Stimulated activated CD8-positive, alpha-beta memory T cell treated with anti-CD3 and anti-CD28 coated beads, Interleukin-15, amount 100 ng/mL, for 24 hours (primary cell): ENCODE measurements around the gene RBCK1.
A peak's percentile ranks its signal among the peaks of the same experiment; 100 is the strongest.
"Not testable (repeated sequence)": the region's sequence is repeated elsewhere in the genome, so short reads cannot be mapped to it uniquely, and the experiment has no call there.

ENCODE experiments used
- DNase-seq: peaks from one replicate; pipeline ENCODE4 v3.0.0-alpha.2; 2020; ENCODE audit warnings: low read depth

RBCK1 gene

DNA sequence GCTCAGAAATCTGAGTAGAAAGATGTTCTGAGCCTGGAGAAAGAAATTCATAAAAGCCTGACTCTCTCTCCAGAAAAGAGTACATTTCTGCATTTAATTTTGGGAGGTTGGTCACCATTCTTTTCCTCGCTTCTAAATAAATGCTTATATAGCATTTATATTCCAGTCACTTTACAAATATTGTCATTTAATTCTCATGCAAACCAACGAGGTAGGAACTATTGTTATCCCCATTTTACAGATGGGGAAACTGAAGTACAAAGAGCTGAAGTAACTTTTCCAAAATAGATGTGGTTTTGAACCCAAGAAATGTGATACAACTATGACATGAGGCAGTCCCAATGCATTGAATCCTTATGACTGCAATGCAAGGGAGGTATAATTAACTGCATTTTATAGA lies 32.0 kb upstream of the RBCK1 start:
- DNase-seq, result no peak

DNA sequence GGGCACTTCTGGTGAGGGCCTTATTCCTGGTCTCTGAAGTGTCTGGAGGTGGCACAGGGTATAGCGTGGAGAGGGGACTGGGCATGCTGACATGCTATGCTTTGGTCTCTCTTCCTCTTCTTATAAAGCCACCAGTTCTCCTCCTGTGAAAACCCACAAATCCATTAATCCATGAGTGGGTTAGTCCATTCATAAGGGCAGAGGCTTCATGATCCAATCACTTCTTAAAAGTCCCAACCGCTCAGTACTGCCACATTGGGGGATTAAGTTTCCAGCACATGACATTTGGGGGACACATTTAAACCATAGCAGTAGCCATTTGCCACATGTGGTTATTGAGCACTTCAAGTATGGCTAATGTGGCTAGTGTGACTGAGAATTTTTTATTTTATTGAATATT lies 31.3 kb upstream of the RBCK1 start:
- no peak for DNase-seq

DNA sequence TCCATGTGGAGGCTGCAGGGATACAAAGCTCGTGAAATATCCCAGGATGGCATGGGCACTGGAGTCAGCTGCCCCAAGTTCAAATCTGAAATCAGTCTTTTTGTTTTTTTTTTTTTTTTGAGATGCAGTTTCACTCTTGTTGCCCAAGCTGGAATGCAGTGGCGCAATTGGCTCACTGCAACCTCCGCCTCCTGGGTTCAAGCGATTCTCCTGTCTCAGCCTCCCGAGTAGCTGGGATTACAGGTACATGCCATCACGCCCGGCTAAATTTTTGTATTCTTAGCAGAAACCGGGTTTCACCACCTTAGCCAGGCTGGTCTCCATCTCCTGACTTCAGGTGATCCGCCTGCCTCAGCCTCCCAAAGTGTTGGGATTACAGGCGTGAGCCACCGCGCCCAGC lies 30.5 kb upstream of the RBCK1 start:
- DNase-seq, result not testable (repeated sequence)

DNA sequence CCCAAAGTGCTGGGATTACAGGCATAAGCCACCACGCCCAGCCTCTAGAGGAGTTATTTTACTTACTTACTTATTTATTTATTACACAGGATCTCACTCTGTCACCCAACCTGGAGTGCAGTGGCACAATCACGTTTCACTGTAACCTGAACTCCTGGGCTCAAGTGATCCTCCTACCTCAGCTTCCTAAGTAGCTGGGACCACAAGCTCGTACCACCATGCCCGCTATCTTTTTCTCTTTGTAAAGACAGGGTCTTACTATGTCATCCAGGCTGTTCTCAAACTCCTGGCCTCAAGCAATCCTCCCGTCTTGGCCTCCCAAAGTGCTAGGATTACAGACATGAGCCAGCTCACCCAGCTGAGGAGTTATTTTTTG lies 29.1 kb upstream of the RBCK1 start:
- no peak for DNase-seq

DNA sequence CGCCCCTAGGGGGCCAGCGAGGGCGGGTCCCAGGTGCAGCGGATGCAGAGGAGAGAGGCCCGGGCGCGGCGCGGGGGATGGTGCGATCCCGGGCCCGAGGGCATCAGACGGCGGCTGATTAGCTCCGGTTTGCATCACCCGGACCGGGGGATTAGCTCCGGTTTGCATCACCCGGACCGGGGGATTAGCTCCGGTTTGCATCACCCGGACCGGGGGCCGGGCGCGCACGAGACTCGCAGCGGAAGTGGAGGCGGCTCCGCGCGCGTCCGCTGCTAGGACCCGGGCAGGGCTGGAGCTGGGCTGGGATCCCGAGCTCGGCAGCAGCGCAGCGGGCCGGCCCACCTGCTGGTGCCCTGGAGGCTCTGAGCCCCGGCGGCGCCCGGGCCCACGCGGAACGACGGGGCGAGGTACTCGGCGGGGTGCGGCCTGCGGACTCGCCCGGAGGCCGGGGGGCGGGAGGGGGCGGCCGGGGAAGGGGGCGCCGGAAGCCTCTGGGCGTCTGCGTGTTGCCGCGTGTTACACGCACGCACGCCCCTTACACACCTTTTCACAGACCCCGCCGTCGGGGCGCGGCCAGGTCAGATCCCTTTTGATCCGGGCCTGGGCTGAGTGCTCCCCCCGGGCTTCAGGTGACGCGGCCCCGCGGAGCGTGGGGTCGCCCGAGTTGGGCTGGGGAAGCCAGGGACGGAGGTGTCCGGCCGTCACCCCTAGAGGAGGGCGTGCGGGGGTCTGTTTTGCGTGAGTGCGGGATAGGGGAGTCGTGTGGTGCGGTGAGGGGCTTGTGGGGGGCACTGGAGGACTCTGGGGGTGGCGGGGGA lies 27.1 kb upstream of the RBCK1 start:
- DNase-seq, result peak; percentile 46

DNA sequence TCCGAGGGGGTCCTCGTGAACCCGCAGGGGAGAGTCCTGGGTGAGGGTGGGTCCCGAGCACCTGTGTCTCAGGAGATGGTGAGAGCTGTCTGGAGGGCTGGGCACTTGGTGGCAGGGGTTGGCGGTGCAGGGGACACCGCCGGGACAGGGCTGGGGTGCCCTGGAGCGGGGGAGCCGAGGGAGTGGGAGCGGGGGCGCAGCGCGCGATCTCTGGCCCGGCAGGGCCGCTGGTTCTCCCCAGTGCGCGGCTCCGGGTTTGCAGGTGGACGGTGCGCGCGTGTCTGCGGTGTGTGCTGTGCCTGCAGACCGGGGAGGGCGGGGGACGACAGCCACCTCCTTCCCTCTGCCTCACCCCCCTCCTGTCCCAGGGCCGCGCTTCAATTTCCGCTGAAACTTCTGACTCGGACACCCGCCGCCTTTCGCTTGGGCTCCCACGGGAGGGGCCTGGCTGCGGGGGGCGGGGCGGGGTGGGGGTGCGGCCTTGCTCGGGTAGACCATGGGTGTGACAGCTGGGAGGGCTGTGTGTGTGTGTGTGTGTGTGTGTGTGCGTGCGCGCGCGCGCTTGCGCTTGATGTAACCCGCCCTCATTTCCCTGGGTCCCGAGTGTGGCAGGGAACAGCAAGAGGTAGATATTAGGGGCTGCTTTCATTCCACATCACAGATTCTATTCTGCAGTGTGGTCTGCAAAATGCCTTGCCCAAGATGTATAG lies 26.4 kb upstream of the RBCK1 start:
- peak; percentile 19 for DNase-seq

DNA sequence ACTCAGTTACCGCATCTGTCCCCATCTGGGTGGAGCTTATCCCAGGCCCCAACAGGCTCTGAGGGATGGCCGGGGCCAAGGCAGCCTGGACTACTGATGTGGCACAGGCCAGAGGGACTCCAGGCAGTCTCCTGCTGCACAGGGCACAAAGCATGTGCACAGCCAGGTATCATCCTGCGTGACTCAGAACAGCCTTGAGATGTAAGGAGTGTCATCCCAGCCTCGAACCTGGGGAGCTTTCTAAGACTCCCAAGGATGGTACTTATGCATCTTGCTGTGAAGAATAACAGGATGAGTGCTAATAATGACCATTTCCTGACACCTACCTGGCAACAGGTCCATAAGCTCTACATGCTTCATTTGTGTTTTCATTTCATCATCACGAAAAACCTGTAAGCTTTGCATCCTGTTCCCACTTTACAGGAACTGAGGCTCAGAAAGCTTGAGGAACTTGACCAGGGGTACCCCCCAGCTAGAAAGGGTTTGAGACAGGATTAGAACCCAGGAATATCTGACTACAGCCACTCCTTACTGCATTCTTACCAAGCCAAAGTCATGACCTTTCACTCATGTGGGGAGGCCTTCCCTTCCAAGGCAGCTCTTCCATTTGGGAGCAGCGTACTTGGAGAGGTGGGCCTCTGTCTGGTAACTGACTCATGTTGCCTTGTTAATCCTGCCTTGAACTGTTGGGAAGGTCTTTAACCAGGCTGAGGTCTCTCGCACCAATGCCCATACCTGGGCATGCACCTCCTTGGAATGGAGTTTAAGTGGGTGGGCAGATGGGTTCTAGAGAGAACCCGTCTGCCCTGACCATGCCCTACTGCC lies 25.6 kb upstream of the RBCK1 start:
- DNase-seq, result no peak

DNA sequence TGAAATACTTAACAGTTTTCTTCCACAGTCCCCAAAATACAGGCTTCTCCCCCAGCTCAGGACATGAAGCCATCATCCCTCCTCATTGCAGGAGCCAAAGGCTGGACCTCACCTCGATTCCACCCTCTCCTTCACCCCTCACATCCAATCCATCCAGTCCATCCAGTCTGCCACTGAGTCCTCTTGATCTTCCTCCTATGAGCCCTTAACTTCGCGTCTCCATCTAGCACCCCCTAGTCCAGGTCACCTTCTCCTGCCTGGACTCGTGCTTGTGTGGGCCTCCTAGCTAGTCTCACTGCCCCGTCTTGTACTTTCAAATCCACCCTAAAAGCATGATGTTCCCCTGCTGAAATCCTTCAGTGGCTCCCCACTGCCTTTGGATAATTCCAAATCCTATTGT lies 24.2 kb upstream of the RBCK1 start:
- DNase-seq, result no peak

DNA sequence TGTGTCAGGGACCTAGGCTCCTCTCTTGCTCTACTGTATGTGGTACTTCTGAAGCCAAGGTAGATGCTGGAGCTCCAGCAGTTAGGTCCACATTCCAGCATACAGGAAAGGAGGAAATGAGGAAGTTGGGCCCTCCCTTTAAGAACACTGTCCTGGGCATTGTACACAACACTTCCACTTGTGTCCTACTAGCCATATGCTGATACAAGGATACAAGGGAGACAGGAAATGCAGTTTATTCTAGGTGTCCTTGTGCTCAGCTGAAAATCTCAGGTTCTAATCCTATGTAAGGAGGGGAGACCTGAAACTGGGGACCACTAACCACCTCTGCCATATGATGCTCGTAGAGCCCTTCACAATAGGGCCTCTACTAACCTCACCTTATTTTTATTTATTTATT lies 23.4 kb upstream of the RBCK1 start:
- no peak for DNase-seq

DNA sequence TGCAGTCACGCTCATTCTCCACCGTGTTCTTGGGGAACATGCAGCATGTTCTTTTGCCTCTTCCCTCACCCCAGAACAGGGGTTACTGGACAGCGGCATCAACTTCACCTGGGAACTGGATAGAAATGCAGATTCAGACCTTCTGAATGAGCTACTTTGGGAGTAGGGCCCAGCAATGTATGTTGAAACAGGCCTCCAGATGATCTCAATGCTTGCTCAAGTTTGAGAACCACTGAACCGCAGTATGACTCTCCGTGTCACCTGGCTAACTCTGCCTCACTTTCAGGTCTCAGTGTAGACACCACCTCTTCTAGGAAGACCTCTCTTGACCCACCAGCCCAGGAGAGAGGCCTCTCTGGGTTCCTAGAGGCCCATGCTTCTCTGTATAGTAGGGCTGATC lies 22.7 kb upstream of the RBCK1 start:
- DNase-seq, result no peak

DNA sequence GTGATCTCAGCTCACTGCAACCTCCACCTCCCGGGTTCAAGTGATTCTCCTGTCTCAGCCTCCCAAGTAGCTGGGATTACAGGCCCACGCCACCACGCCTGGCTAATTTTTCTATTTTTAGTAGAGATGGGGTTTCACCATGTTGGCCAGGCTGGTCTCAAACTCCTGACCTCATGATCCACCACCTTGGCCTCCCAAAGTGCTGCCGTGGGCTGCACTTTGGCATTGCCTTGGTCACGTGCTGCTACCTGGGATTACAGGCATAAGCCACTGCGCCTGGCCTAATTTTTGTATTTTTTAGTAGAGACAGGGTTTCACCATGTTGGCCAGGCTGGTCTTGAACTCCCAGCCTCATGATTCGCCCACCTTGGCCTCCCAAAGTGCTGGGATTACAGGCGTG lies 21.5 kb upstream of the RBCK1 start:
- DNase-seq, result not testable (repeated sequence)

DNA sequence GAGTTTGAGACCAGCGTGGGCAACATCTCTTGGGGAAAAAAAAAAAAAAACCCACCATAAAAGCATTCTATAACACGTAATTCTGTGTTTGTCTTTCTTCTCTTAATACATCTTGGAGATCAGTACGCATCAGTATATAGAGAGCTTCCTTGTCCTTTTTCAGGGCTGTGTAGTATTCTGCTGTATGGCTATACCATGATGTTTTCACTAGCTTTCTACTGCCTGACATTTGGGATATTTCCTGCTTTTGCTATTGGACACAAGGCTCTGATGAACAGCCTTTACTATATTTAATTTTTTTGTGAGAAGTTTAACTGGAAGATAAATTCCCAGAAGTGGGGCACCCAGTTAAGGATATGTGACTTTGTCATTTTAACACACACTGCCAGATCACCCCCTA lies 20.6 kb upstream of the RBCK1 start:
- DNase-seq, result no peak

DNA sequence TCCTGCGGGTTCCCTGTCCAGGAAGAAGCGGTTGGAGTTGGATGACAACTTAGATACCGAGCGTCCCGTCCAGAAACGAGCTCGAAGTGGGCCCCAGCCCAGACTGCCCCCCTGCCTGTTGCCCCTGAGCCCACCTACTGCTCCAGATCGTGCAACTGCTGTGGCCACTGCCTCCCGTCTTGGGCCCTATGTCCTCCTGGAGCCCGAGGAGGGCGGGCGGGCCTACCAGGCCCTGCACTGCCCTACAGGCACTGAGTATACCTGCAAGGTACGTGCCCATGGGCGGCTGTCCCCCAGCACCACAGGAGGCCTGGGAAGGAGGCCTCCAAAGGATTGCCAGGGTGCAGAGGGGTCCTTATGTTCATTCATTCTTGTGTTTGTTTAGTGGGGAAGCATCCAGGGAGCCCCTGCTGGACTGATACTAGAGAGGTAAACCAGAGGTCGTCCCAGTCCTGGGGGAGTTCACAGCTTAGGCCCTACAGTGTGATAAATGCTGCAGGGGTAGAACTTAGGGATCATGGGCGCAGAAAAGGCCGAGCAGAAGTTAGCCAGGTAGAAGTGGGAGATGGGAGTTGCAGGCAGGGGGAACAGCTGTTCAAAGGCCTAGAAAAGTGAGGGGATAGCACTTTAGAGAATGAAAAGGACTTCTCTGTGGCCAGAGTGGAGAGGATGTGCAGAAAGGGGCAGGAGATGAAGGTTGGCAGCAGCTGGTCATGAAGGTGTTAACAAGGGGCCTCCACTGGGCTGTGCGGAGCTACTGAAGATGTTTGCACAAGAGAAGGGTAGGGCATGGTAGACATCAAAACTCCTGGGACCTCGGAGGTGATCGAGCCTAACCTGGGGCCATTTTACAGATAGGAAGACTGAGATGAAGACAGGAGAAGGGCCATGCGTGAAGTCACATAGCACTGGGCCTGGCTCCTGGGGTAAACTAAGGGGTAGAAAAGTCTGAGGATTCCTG lies 19.8 kb upstream of the RBCK1 start:
- no peak for DNase-seq

DNA sequence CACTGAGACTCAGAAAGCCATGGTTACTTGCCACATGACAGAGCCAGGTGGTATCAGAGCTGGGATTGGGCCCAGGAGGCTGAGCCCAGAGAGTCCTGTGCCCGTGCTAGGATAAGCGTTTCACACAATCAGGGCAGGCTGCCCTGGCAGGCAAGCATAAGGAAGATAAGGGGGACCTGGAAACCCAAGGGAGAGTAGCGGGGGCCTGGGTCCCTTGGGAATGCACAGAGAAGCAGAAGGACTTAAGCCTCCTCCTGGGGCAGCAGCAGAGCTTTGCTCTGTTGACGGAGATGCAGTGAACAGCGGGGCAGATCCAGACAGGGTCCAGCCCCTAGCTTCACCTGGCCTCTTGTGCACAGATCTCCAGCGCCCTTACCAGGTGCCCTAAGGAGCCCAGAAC lies 18.9 kb upstream of the RBCK1 start:
- no peak for DNase-seq

DNA sequence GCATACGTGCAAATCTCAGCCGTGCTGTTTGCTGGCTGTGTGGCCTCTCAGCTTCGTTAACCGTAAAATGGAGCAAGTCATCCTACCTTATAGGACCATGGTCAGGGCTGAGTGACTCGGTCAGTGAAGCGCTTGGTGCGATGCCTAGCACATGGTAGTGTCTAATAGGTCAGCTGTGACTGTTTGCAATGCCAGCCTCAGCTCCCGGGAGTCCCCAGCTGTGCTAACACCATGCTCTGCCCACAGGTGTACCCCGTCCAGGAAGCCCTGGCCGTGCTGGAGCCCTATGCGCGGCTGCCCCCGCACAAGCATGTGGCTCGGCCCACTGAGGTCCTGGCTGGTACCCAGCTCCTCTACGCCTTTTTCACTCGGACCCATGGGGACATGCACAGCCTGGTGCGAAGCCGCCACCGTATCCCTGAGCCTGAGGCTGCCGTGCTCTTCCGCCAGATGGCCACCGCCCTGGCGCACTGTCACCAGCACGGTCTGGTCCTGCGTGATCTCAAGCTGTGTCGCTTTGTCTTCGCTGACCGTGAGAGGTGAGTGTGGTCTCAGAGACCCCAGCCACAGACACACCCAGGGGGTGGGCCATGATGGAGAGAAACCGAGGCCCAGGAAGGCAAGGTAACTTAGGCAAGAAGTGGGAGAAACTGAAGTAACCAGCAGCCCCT lies 16.9 kb upstream of the RBCK1 start:
- no peak for DNase-seq

DNA sequence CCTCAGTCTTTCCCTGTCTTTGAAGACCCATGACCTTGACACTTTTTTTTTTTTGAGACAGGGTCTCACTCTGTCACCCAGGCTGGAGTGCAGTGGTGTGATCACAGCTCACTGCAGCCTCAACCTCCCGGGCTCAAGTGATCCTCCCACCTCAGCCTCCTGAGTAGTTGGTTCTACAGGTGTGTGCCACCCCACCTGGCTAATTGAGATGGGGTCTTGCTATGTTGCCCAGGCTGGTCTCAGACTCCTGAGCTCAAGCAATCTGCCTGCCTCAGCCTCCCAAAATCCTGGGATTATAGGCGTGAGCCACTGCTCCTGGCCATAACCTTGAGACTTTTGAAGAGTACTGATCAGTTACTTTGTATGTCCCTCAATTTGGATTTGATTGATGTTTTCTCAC lies 14.8 kb upstream of the RBCK1 start:
- DNase-seq, result not testable (repeated sequence)

DNA sequence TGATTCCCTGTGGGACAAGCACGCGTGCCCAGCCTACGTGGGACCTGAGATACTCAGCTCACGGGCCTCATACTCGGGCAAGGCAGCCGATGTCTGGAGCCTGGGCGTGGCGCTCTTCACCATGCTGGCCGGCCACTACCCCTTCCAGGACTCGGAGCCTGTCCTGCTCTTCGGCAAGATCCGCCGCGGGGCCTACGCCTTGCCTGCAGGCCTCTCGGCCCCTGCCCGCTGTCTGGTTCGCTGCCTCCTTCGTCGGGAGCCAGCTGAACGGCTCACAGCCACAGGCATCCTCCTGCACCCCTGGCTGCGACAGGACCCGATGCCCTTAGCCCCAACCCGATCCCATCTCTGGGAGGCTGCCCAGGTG lies 11.9 kb upstream of the RBCK1 start:
- no peak for DNase-seq

DNA sequence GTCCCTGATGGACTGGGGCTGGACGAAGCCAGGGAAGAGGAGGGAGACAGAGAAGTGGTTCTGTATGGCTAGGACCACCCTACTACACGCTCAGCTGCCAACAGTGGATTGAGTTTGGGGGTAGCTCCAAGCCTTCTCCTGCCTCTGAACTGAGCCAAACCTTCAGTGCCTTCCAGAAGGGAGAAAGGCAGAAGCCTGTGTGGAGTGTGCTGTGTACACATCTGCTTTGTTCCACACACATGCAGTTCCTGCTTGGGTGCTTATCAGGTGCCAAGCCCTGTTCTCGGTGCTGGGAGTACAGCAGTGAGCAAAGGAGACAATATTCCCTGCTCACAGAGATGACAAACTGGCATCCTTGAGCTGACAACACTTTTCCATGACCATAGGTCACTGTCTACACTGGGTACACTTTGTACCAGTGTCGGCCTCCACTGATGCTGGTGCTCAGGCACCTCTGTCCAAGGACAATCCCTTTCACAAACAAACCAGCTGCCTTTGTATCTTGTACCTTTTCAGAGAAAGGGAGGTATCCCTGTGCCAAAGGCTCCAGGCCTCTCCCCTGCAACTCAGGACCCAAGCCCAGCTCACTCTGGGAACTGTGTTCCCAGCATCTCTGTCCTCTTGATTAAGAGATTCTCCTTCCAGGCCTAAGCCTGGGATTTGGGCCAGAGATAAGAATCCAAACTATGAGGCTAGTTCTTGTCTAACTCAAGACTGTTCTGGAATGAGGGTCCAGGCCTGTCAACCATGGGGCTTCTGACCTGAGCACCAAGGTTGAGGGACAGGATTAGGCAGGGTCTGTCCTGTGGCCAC lies 11.3 kb upstream of the RBCK1 start:
- no peak for DNase-seq

DNA sequence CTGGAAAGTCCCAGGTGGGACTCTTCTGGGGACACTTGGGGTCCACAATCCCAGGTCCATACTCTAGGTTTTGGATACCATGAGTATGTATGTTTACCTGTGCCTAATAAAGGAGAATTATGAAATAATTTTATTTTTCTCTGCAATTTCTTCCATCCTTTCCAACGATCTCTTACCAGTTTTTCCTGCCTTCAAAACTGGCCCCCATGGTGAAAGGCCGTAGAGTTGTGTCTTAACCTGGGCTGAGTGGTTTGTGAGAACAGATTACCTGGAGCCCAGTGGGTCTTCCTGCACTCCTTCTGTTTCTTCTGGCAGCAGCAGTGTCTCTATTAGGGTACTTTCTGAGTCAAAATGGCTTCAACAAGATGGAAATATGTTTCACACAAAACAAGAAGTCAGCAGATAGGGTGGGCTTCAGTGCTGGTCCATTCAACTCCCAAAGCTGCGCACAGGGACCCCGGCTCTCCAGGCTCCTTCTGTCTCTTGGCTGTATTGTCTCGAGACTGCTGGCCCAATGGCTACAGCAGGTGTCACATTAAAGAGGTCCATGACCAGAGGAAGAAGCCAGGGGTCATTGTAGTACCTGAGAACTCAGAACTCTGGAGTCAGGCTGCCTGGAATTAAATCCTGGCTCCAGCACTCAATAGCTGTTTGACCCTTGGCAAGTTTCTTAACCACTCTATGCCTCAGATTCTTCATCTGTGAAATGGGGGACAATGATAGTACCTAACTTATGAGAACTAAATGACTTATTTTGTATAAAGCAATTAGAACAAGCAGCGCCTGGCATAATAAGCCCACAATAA lies 10.5 kb upstream of the RBCK1 start:
- DNase-seq, result no peak
